ENCODE results near the gene SHANK1. TPM values are rescaled to one million over a fixed set of nuclear protein-coding genes. Genes with fewer than 3 reads are reported as not detected.

The SHANK1 gene
- total and polyA plus RNA-seq, 4 donors = 0.06 to 0.28 (median 0.17) TPM; not detected in 1

- no peaks in the 10 kb centered on the region for H3K4me1 ChIP-seq (ENCODE audit: control insufficient read depth in 4 of 4, insufficient read depth in 4 of 4, low read length in 3 of 4)
- 6% methylated on average over 76 of the region's 76 CpGs for WGBS
- H3K36me3 ChIP-seq (ENCODE audit: control insufficient read depth in 4 of 4, insufficient read depth in 3 of 4, low read depth in 1 of 4, low read length in 3 of 4) = no peaks in the 10 kb centered on the region
- no peak for DNase-seq (ENCODE audit: low spot score)
- H3K27me3 ChIP-seq (ENCODE audit: control insufficient read depth in 4 of 4, insufficient read depth in 4 of 4, low read length in 3 of 4) = peaks cover 0 to 8% (median 2%) of the 10 kb centered on the region in 4 donors
- peak within 1 kb of the TSS in 1 of 3 donors; percentile 20 for H3K4me3 ChIP-seq (ENCODE audit: low read depth in 1 of 3, low read length in 3 of 3)
- no peak for TF ChIP-seq FOXA1 (IDR thresholded peaks at IDR 0.05)
- no peak for TF ChIP-seq HNF4A (conservative IDR thresholded peaks at IDR 0.05)
- TF ChIP-seq RAD21 (IDR thresholded peaks at IDR 0.05) = no peak
- TF ChIP-seq EGR1 (IDR thresholded peaks at IDR 0.05; ENCODE audit: low read depth in 2 of 2) = no peak
- TF ChIP-seq RXRA (IDR thresholded peaks at IDR 0.05) = no peak
- no peak for TF ChIP-seq GABPA (IDR thresholded peaks at IDR 0.05 in 1 of 2, conservative IDR thresholded peaks at IDR 0.05 in 1 of 2)
- no peak for TF ChIP-seq MAX (IDR thresholded peaks at IDR 0.05)
- no peak for TF ChIP-seq NR2F2 (IDR thresholded peaks at IDR 0.05)
- no peak for TF ChIP-seq CTCF (IDR thresholded peaks at IDR 0.05; ENCODE audit: low read depth, low read length, missing input control)
- no peak for TF ChIP-seq ATF3 (IDR thresholded peaks at IDR 0.05)
- TF ChIP-seq FOXA2 (IDR thresholded peaks at IDR 0.05) = no peak
- no peak for TF ChIP-seq ZBTB33 (IDR thresholded peaks at IDR 0.05)
- no peak for TF ChIP-seq JUND (IDR thresholded peaks at IDR 0.05)
- no peak for TF ChIP-seq HNF4G (IDR thresholded peaks at IDR 0.05)
- no peak for TF ChIP-seq YY1 (IDR thresholded peaks at IDR 0.05)
- TF ChIP-seq SP1 (IDR thresholded peaks at IDR 0.05) = no peak
- TF ChIP-seq REST (IDR thresholded peaks at IDR 0.05) = no peak
- TF ChIP-seq TAF1 (conservative IDR thresholded peaks at IDR 0.05) = no peak
- H3K9ac ChIP-seq (ENCODE audit: low read depth in 1 of 2, low read length in 2 of 2) = no peak within 1 kb of the TSS
- no peak within 1 kb of the TSS for H3K27ac ChIP-seq (ENCODE audit: low read depth in 1 of 2, low read length in 2 of 2)
- H3K9me3 ChIP-seq (ENCODE audit: control insufficient read depth in 4 of 4, low read length in 3 of 4) = peaks cover 0 to 9% (median 2%) of the 10 kb centered on the region in 4 donors
Observed at GRCh38 chr19:50639121-50640112, 80.2 kb downstream of the SHANK1 start, which contains the start of gene SYT3. SYT3 (minus strand) TSS chr19:50639881; CDS start chr19:50637411, 2,470 bp downstream.

Data from liver (tissue), 9 donors.